T-helper 2 cell treated with Interferon-gamma antibody and Interleukin-4, amounts not matched to agents 5 μg/mL and 100 μg/mL, for 36 hours (primary cell): ENCODE measurements around the gene NME3.

Experiments used
- DNase-seq: peaks from one replicate; pipeline ENCODE4 v3.0.0; 2021; ENCODE audit warnings: low spot score
- H3K27ac Mint-ChIP-seq: one replicate; pipeline ENCODE4 v1.8.0; 2021; ENCODE audit warnings: mild to moderate bottlenecking, mixed read lengths
- H3K27me3 Mint-ChIP-seq: one replicate; pipeline ENCODE4 v1.8.0; 2021; ENCODE audit warnings: low read depth, mixed read lengths
- H3K36me3 Mint-ChIP-seq: one replicate; pipeline ENCODE4 v1.8.0; 2021; ENCODE audit warnings: low read depth, mixed read lengths
- H3K4me1 Mint-ChIP-seq: one replicate; pipeline ENCODE4 v1.8.0; 2021; ENCODE audit warnings: low read depth, mixed read lengths
- H3K4me3 Mint-ChIP-seq: one replicate; pipeline ENCODE4 v1.8.0; 2022; ENCODE audit warnings: mild to moderate bottlenecking, moderate library complexity, mixed read lengths
- H3K9me3 Mint-ChIP-seq: one replicate; pipeline ENCODE4 v1.8.0; 2021; ENCODE audit warnings: mixed read lengths

Gene NME3

GRCh38 chr16:1772908-1773702 is 1.8 kb upstream of the NME3 start, which contains the start of gene MRPS34:
TSS of gene MRPS34 (minus strand) at chr16:1773134. CDS start at chr16:1773119, 15 bp downstream.
- peak; percentile 82 for DNase-seq
- Mint-ChIP-seq H3K9me3 (no peaks in the 10 kb centered on the region), H3K4me3 (peak within 1 kb of the TSS; percentile 98), H3K27ac (peak within 1 kb of the TSS; percentile 97), H3K27me3 (no peaks in the 10 kb centered on the region), H3K36me3 (peaks cover 15% of the 10 kb centered on the region), H3K4me1 (peaks cover 2% of the 10 kb centered on the region)

DNA sequence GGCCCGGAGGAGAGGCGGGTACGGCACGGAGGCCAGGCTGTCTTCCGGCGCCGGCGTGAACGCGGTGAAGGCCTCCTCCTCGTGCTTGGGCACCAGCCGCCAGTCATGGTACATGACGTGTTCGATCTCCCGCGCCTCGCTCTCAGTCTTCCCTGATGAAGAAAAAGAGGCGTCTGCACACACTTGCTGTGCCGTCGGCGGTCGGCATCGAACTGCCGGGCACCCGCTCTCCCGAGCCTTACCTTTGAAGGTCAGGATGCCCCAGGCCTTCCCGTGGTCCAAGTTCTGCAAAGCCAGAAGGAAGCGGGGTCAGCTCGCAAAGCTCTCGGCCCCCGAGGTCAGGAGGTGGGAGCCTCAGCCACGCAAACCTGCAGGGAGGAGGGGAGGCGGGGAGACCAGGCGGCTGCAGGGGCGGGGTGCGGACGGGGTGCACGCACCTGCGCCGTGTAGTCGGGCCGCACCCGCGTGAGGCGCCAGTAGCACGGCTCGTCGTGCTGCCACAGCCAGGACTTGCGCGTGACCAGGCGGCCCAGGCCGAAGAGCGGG is 1.1 kb upstream of the NME3 start, which contains the start of gene EME2:
TSS of gene EME2 (plus strand) at position 449 of the 546 bp plus-strand sequence. CDS start 418 bp downstream, outside the sequence.
- Mint-ChIP-seq H3K4me1 (peaks cover 2% of the 10 kb centered on the region), H3K9me3 (no peaks in the 10 kb centered on the region), H3K27ac (peak within 1 kb of the TSS; percentile 97), H3K36me3 (peaks cover 18% of the 10 kb centered on the region), H3K4me3 (peak within 1 kb of the TSS; percentile 98), H3K27me3 (no peaks in the 10 kb centered on the region)
- DNase-seq: peak; percentile 45

DNA sequence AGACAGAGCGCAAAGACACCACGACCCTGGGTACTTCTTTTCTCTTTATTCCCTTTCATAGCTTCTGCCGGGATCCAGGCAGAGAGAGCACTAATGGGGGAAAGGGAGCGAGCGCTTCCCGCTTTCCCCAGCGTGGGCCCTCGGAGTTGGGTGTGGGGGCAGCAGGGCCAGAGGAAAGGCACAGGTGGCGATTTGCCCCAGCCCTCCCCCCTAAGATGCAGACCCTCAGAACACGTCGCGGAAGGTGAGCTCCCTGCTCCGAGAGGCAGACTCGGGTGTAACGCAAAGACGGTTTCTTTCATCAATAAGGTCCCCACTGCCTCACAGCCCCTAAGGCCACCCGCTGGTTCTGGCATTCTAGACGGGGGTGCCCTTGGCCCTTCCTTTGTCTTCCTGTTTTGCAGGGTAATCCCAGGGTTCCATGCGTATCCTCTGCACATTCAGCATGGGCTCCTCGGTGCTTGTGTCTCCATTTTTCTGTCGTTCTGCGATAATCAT is 570 bp upstream of the NME3 start:
- Mint-ChIP-seq H3K36me3 (peaks cover 20% of the 10 kb centered on the region), H3K27ac (peak overlapping the region; percentile 97), H3K9me3 (no peaks in the 10 kb centered on the region), H3K27me3 (no peaks in the 10 kb centered on the region), H3K4me3 (peak overlapping the region; percentile 98), H3K4me1 (peaks cover 2% of the 10 kb centered on the region)
- DNase-seq: no peak

DNA sequence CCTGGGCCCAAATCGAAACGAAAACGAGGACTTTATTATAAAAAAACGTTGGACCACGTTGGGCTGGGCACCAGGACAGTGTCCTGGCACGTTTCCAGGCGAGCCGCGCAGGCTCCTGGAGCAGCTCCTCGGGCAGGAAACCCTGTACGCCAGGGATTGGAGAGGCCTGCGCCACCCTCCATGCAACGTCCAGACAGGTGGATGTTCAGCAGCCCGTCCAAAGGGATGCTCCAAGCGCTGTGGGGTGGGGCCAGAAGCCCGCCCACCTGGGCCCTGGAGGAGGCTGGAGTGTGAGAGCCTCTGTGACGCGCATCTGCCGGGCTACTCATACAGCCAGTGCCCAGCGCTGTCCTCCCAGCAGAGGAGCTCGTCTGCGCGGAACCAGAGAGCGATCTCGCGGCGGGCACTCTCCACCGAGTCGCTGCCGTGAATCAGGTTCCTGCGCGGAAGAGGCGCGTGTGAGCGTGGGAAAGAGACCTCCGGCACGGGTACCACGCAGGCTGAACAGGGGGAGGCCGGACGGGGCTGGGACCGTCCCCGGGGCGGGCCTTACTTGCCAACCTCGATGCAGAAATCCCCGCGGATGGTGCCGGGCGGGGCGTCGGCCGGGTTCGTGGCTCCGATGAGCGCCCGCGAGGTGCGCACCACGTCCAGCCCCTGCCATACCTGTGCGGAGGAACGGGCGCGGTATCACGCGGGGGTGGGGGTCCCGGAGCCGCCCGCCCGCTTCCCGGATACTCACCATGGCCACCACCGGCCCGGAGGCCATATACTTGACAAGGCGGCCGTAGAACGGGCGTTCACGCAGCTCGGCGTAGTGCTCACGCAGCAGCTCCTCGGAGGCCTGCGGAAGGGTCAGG is 785 bp downstream of the NME3 start:
- Mint-ChIP-seq H3K36me3 (peaks cover 22% of the 10 kb centered on the region), H3K4me3 (peak overlapping the region; percentile 74), H3K27ac (peak overlapping the region; percentile 65), H3K9me3 (no peaks in the 10 kb centered on the region), H3K27me3 (no peaks in the 10 kb centered on the region), H3K4me1 (peaks cover 2% of the 10 kb centered on the region)
- peak; percentile 39 for DNase-seq

DNA sequence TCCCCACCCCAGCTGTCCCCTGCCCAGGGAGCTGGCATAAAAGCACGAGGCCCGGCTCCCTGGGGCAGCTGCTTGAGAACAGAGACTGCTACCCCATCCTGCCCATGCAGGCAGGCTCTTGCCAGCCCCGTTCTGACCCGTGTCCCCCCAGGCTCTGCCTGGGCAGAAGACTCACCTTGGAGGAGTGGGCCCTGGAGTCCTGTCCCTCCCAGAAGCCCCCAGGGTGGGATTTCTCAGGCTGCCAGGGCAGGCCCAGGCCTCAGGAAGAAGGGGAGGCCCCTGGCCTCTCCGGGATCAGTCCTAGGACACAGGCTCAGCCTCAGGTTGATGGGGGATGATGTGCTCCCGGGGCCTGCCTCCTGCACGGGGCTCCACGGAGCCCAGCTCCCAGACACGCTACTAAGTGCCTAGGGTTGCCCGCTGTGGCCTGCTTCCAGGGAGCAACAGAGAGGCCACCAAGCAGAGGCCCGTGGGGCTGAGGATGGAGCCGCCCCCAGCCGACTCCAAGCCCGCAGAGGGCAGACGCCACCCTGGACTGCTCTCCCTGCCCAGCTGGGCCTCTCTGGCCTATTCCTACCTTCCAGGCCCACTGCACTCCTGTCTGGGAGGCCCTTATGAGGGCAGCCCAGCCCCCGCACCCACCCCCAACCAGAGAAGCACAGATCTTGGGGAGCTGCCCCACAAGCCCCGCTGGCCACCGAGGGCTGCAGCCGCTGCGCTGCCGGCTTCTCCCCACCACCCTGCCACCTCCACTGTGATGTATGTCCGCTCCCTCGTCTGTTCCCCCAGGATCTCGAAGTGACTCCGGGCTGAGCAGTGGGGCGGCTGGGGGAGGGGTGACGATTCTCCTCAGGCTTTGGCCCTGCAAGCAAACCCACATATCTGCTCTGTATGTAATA is 1.7 kb downstream of the NME3 start:
- Mint-ChIP-seq H3K27ac (peak overlapping the region; percentile 55), H3K4me3 (peak overlapping the region; percentile 74), H3K27me3 (no peaks in the 10 kb centered on the region), H3K4me1 (peaks cover 2% of the 10 kb centered on the region), H3K9me3 (no peaks in the 10 kb centered on the region), H3K36me3 (peaks cover 22% of the 10 kb centered on the region)
- no peak for DNase-seq

DNA sequence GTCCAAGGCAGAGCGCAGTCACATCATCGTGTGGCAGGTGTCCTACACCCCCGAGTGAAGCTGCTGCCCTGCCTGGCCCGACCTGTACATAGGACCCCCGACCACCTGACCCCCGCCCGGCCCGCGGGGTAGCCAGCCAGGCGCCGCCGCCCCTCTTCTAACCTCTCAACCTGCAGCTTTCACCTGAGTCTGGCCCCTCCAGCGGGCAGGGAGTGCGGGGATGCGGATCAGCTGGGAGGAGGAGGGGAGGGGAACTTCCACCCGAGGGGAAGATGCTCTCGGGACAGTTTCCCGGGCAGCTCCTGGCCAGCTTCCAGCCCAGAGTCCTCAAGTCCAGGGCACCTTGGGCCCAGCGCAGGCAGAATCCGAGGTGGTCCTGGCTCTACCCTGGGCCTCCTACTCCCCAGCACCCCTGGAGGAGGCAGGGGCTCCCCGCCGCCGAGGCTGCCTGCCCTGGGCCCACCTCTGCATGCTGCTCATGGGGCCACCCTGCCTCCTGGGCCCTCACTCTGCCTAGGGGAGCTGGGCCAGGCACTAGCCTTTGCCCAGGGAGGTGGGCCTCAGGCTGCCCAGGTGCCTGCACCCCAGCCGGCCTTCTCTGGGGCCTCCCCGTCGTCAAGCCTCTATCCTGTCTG is 2.5 kb downstream of the NME3 start:
- H3K27ac Mint-ChIP-seq: no peak overlapping the region

DNA sequence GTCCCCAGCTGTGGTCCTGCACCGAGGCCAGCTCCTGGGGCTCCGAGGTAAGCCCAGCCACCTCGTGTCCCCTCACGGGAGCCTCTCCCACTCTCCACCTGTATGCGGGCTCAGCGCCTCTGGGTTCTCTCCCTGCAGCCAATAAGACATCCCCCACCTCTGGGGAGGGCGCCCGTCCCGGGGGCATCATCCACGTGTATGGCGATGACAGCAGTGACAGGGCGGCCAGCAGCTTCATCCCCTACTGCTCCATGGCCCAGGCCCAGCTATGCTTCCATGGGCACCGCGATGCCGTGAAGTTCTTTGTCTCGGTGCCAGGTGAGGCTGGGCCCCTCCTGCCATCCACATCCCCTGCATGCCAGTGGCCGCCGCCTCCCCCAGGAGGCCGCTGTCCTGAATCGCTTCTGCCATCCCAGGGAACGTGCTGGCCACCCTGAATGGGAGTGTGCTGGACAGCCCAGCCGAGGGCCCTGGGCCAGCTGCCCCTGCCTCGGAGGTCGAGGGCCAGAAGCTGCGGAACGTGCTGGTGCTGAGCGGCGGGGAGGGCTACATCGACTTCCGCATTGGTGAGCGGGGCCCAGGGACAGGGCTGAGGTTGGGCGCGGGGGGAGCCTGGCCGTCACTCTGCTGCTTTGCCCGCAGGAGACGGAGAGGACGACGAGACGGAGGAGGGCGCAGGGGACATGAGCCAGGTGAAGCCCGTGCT is 3.1 kb downstream of the NME3 start:
- Mint-ChIP-seq H3K27ac (no peak overlapping the region), H3K4me1 (peaks cover 2% of the 10 kb centered on the region), H3K4me3 (no peak overlapping the region), H3K36me3 (peaks cover 22% of the 10 kb centered on the region), H3K27me3 (no peaks in the 10 kb centered on the region), H3K9me3 (no peaks in the 10 kb centered on the region)
- no peak for DNase-seq

More for the DNA sequence above, 2.5 kb downstream of the NME3 start:
- no peak for DNase-seq
- peaks cover 2% of the 10 kb centered on the region for H3K4me1 Mint-ChIP-seq
- H3K9me3 Mint-ChIP-seq: no peaks in the 10 kb centered on the region
- H3K4me3 Mint-ChIP-seq: no peak overlapping the region
- peaks cover 22% of the 10 kb centered on the region for H3K36me3 Mint-ChIP-seq
- no peaks in the 10 kb centered on the region for H3K27me3 Mint-ChIP-seq

DNA sequence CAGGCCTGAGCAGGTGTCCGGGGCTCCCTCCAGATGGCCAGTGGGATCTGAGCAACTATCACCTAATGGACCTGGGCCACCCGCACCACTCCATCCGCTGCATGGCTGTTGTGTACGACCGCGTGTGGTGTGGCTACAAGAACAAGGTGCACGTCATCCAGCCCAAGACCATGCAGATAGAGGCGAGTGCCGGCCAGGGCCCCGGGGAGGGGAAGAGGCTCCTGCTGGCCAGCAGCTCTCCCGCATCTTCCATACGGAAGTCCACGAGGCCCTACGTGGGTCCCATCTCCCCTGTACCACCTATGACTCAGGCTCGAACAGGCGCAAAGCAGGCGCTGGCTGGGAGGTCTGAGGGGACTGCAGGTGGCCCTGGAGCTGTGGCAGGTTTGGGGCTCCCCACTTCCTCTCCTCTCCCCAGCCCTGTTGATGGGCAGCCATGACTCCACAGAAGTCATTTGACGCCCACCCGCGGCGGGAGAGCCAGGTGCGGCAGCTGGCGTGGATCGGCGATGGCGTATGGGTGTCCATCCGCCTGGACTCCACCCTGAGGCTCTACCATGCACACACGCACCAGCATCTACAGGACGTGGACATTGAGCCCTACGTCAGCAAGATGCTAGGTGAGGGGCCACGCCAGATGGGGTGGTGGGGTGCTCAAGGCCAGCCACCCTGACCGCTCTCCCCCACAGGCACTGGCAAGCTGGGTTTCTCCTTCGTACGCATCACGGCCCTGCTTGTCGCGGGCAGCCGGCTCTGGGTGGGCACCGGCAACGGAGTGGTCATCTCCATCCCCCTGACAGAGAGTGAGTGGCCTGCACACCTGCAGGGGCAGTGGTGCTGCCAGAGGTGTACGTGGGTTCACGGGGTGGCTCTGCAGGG is 4.0 kb downstream of the NME3 start:
- Mint-ChIP-seq H3K4me3 (no peak overlapping the region), H3K27me3 (no peaks in the 10 kb centered on the region), H3K27ac (no peak overlapping the region), H3K4me1 (peaks cover 2% of the 10 kb centered on the region), H3K9me3 (no peaks in the 10 kb centered on the region), H3K36me3 (peaks cover 20% of the 10 kb centered on the region)
- no peak for DNase-seq

- no peaks in the 10 kb centered on the region for H3K27me3 Mint-ChIP-seq
- no peaks in the 10 kb centered on the region for H3K9me3 Mint-ChIP-seq
- H3K4me3 Mint-ChIP-seq: no peak overlapping the region
- no peak for DNase-seq
- peaks cover 14% of the 10 kb centered on the region for H3K36me3 Mint-ChIP-seq
- no peaks in the 10 kb centered on the region for H3K4me1 Mint-ChIP-seq
- no peak overlapping the region for H3K27ac Mint-ChIP-seq
Measured at GRCh38 chr16:1766701-1767100, 4.6 kb downstream of the NME3 start.

- Mint-ChIP-seq H3K27me3 (no peaks in the 10 kb centered on the region), H3K27ac (no peak overlapping the region), H3K4me3 (no peak overlapping the region), H3K9me3 (no peaks in the 10 kb centered on the region), H3K4me1 (no peaks in the 10 kb centered on the region), H3K36me3 (peaks cover 17% of the 10 kb centered on the region)
- DNase-seq: no peak
Measured at GRCh38 chr16:1766231-1766630, 5.1 kb downstream of the NME3 start.

- no peaks in the 10 kb centered on the region for H3K27me3 Mint-ChIP-seq
- H3K36me3 Mint-ChIP-seq: peaks cover 20% of the 10 kb centered on the region
- H3K4me1 Mint-ChIP-seq: no peaks in the 10 kb centered on the region
- H3K4me3 Mint-ChIP-seq: no peak overlapping the region
- no peaks in the 10 kb centered on the region for H3K9me3 Mint-ChIP-seq
- no peak overlapping the region for H3K27ac Mint-ChIP-seq
- no peak for DNase-seq
Measured at GRCh38 chr16:1765826-1766225, 5.5 kb downstream of the NME3 start.
